HG02571 (cell line): ENCODE results near the gene SLC6A18.

Experiments
- ATAC-seq: cut with Tn5 transposase; IDR thresholded peaks from one replicate; pipeline ENCODE4 v1.9.1; 2021; ENCODE audit warnings: mild to moderate bottlenecking, moderate library complexity; ENCODE audit not compliant: unreplicated experiment

The SLC6A18 gene

GRCh38 chr5:1187234-1187949, 37.8 kb upstream of the SLC6A18 start:
- ATAC-seq, result no peak

GRCh38 chr5:1187950-1188334, 37.2 kb upstream of the SLC6A18 start:
- ATAC-seq, result no peak

- no peak for ATAC-seq
These were observed 36.7 kb upstream of the SLC6A18 start for GRCh38 chr5:1188464-1188863.

- no peak for ATAC-seq
These were observed 35.9 kb upstream of the SLC6A18 start for GRCh38 chr5:1189269-1189668.

GRCh38 chr5:1190278-1190677, 34.9 kb upstream of the SLC6A18 start:
- no peak for ATAC-seq

GRCh38 chr5:1190837-1191239, 34.3 kb upstream of the SLC6A18 start:
- ATAC-seq, result no peak

- no peak for ATAC-seq
These were observed 32.1 kb upstream of the SLC6A18 start for GRCh38 chr5:1192971-1193590.

- no peak for ATAC-seq
These were observed 31.6 kb upstream of the SLC6A18 start for GRCh38 chr5:1193591-1193985.

- no peak for ATAC-seq
These were observed 30.8 kb upstream of the SLC6A18 start for GRCh38 chr5:1194378-1194777.

GRCh38 chr5:1195439-1195838, 29.7 kb upstream of the SLC6A18 start:
- no peak for ATAC-seq

GRCh38 chr5:1195916-1196315, 29.3 kb upstream of the SLC6A18 start:
- ATAC-seq, result no peak

- no peak for ATAC-seq
These were observed 28.6 kb upstream of the SLC6A18 start for GRCh38 chr5:1196562-1196961.

- no peak for ATAC-seq
These were observed 27.1 kb upstream of the SLC6A18 start for GRCh38 chr5:1197876-1198666.

- ATAC-seq, result no peak
These were observed 25.9 kb upstream of the SLC6A18 start for GRCh38 chr5:1199340-1199648.

GRCh38 chr5:1199649-1200494, 25.3 kb upstream of the SLC6A18 start:
- no peak for ATAC-seq

GRCh38 chr5:1200495-1201326, 24.5 kb upstream of the SLC6A18 start:
- no peak for ATAC-seq

GRCh38 chr5:1201327-1202025, 23.7 kb upstream of the SLC6A18 start, which contains the start of gene SLC6A19:
Gene SLC6A19, plus strand, starts transcription at chr5:1201595. Its CDS starts 56 bp downstream, at chr5:1201651.
- ATAC-seq, result no peak

GRCh38 chr5:1202026-1202797, 23.0 kb upstream of the SLC6A18 start:
- no peak for ATAC-seq

GRCh38 chr5:1202798-1203185, 22.4 kb upstream of the SLC6A18 start:
- ATAC-seq, result no peak
